ENCODE results near the gene LMAN2. TPM values are rescaled to one million over a fixed set of nuclear protein-coding genes. Genes with fewer than 3 reads are reported as not detected.

Gene LMAN2
- total RNA-seq, 1 donor from 2014 or later, result 166 TPM

DNA sequence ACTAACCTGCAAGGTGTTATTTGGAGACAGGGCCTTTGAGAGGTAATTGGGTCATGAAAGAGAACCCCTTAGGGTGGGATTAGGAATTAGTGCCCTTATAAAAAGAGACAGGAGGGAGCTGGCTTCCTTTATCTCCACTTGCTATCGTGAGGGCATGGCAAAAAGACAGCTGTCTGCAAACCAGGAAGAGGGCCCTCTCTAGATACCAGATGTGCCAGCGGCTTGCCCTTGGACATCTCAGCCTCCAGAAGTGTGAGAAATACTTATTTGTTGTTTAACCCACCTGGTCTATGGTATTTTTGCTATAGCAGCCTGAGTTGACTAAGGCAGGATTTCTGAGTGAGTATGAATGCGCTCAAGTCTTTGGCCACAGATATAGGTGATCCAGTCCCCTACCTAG is 5.3 kb upstream of the LMAN2 start:
- TF ChIP-seq, protein P1, sequence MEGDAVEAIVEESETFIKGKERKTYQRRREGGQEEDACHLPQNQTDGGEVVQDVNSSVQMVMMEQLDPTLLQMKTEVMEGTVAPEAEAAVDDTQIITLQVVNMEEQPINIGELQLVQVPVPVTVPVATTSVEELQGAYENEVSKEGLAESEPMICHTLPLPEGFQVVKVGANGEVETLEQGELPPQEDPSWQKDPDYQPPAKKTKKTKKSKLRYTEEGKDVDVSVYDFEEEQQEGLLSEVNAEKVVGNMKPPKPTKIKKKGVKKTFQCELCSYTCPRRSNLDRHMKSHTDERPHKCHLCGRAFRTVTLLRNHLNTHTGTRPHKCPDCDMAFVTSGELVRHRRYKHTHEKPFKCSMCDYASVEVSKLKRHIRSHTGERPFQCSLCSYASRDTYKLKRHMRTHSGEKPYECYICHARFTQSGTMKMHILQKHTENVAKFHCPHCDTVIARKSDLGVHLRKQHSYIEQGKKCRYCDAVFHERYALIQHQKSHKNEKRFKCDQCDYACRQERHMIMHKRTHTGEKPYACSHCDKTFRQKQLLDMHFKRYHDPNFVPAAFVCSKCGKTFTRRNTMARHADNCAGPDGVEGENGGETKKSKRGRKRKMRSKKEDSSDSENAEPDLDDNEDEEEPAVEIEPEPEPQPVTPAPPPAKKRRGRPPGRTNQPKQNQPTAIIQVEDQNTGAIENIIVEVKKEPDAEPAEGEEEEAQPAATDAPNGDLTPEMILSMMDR (IDR thresholded peaks at IDR 0.05), result no peak
- TF ChIP-seq POLR2AphosphoS5 (IDR thresholded peaks at IDR 0.05; ENCODE audit: insufficient read depth in 1 of 2, low read depth in 1 of 2), result no peak
- TF ChIP-seq POLR2A (IDR thresholded peaks at IDR 0.05), result no peak
- H3K27ac ChIP-seq, result no peak overlapping the region
- no peaks in the 10 kb centered on the region for H3K9me3 ChIP-seq
- intact Hi-C loops (cut with DNase I), result no loop called here
- no peaks in the 10 kb centered on the region for H3K27me3 ChIP-seq
- H3K4me3 ChIP-seq, result no peak overlapping the region
- no peaks in the 10 kb centered on the region for H3K36me3 ChIP-seq
- H3K4me1 ChIP-seq, result peaks cover 16% of the 10 kb centered on the region
- no peak for DNase-seq (ENCODE audit: extremely low spot score in 2 of 2)

DNA sequence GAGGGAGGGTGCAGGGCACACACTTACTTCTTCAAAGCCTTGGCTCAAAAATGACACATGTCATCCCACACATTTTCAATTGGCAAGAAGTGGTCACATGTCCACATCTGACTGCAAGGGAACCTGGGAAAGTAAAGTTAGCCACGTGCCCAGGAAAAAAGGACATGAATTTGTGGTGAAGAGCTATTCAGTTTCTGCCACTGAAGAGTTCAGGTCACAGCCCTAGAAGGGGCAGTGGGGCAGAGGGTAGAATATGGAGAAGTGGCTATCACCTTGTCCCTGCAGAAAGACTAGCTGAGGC is 4.3 kb upstream of the LMAN2 start:
- Histone ChIP-seq H3K27ac (no peak overlapping the region), H3K27me3 (no peaks in the 10 kb centered on the region), H3K4me3 (no peak overlapping the region), H3K4me1 (peaks cover 16% of the 10 kb centered on the region), H3K9me3 (no peaks in the 10 kb centered on the region), H3K36me3 (no peaks in the 10 kb centered on the region)
- TF ChIP-seq POLR2AphosphoS5 (IDR thresholded peaks at IDR 0.05; ENCODE audit: insufficient read depth in 1 of 2, low read depth in 1 of 2), result no peak
- no peak for TF ChIP-seq POLR2A (IDR thresholded peaks at IDR 0.05)
- TF ChIP-seq, protein P1 (IDR thresholded peaks at IDR 0.05), result no peak
- intact Hi-C loops (cut with DNase I), result no loop called here
- DNase-seq (ENCODE audit: extremely low spot score in 2 of 2), result no peak

DNA sequence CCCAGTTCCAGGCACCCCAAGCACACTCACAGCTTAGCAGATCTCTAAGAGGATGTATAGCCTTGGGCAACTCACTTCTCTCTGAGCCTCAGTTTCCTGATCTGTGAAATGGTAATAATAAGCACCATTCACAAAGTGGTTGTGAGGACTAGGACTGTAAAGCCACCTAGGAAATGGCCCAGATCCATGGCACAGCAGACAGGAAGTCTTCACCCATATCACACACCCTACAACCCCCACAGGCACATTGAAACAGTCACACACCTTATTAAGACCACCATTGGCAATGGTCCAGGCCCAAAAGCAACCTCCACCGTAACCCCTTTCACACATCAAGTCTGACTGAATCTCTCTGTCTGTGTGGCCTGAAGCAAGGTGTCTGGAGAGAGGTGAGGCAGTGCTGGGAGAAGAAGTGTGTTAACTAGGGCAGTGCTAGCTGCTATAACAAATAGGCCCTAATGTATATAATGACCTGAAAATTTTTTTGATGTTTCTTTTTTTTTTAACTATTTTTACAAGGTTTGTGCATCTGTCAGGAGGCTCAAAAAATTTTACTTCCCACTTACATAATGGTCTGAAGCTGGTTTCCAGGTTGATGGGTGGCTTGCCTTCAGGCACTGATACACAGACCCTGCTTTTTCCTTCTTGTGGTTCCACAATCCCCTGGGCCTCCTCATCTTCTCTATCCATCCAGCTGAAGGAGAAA is 3.8 kb upstream of the LMAN2 start:
- Histone ChIP-seq H3K27ac (no peak overlapping the region), H3K27me3 (no peaks in the 10 kb centered on the region), H3K4me3 (no peak overlapping the region), H3K36me3 (no peaks in the 10 kb centered on the region), H3K4me1 (peaks cover 21% of the 10 kb centered on the region), H3K9me3 (no peaks in the 10 kb centered on the region)
- DNase-seq (ENCODE audit: extremely low spot score in 2 of 2), result no peak
- TF ChIP-seq, protein P1 (IDR thresholded peaks at IDR 0.05), result no peak
- TF ChIP-seq POLR2AphosphoS5 (IDR thresholded peaks at IDR 0.05; ENCODE audit: insufficient read depth in 1 of 2, low read depth in 1 of 2) (no peak), POLR2A (IDR thresholded peaks at IDR 0.05) (no peak)
- intact Hi-C loops (cut with DNase I), result no loop called here

DNA sequence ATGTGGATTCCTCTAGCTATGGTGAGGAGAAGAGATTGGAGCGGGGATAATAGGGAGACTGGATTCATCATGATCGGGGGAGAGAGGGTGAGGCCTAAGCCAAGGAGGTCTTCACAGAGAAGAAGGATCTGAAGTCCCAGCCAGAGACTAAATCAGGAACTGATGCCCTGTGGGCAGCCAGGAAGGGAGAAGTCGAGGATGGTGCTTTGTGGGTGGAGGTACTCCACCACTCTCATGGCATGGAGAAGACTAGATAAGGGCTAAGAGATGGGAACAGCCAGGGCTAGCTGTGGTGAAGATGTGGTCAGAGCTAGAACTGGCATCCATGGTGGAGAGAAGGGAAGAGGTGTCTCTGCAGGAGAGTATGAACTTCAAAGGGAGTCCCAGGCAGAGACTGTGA is 3.2 kb upstream of the LMAN2 start:
- no peaks in the 10 kb centered on the region for H3K9me3 ChIP-seq
- DNase-seq (ENCODE audit: extremely low spot score in 2 of 2), result no peak
- no peaks in the 10 kb centered on the region for H3K36me3 ChIP-seq
- peaks cover 27% of the 10 kb centered on the region for H3K4me1 ChIP-seq
- no peaks in the 10 kb centered on the region for H3K27me3 ChIP-seq
- intact Hi-C loops (cut with DNase I), result no loop called here
- TF ChIP-seq, protein P1 (IDR thresholded peaks at IDR 0.05), result no peak
- no peak overlapping the region for H3K27ac ChIP-seq
- H3K4me3 ChIP-seq, result no peak overlapping the region

DNA sequence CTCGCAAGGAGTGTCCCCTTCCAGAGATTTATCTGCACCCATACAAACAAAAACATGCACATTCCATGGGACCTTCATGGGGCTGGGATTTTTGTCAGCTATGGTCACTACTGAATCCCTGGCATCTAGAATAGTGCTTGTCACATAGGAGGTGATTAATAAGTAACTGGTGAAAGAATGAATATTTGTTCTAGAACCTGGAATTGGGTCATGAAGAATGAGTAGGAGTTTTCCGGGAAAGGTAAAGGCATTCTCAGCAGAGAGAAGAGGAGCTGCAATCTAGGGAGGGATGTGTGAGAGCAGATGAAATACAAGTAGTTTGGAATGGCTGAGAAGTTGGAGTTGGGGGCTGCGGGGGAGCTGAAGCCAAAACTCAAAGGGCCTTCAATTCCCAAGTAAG is 2.8 kb upstream of the LMAN2 start:
- Histone ChIP-seq H3K9me3 (no peaks in the 10 kb centered on the region), H3K27me3 (no peaks in the 10 kb centered on the region), H3K4me3 (no peak overlapping the region), H3K36me3 (no peaks in the 10 kb centered on the region), H3K4me1 (peaks cover 31% of the 10 kb centered on the region), H3K27ac (no peak overlapping the region)
- intact Hi-C loops (cut with DNase I), result no loop called here
- TF ChIP-seq, protein P1 (IDR thresholded peaks at IDR 0.05), result no peak
- TF ChIP-seq POLR2AphosphoS5 (IDR thresholded peaks at IDR 0.05; ENCODE audit: insufficient read depth in 1 of 2, low read depth in 1 of 2) (no peak), POLR2A (IDR thresholded peaks at IDR 0.05) (no peak)
- DNase-seq (ENCODE audit: extremely low spot score in 2 of 2), result no peak
